GM12873 (cell line): ENCODE results near the gene TBC1D10A.

Source experiments
- CTCF ChIP-seq: IDR thresholded peaks from 2 replicates; pipeline ENCODE4 v1.5.1; 2012; ENCODE audit warnings: low read depth, mild to moderate bottlenecking, moderate library complexity, low read length, control low read depth; ENCODE audit not compliant: insufficient read depth; ENCODE audit errors: missing control alignments

The TBC1D10A gene

GRCh38 chr22:30326706-30327362, at the start of gene TBC1D10A:
TSS of gene TBC1D10A (minus strand) at chr22:30326941. CDS start at chr22:30326881, 60 bp downstream.
- TF ChIP-seq CTCF, result no peak

- TF ChIP-seq CTCF, result no peak
Observed at GRCh38 chr22:30375312-30375849, 48.6 kb upstream of the TBC1D10A start.

GRCh38 chr22:30373331-30374325, 46.9 kb upstream of the TBC1D10A start:
- no peak for TF ChIP-seq CTCF

GRCh38 chr22:30372915-30373314, 46.2 kb upstream of the TBC1D10A start:
- TF ChIP-seq CTCF, result no peak

GRCh38 chr22:30371981-30372380, 45.2 kb upstream of the TBC1D10A start:
- TF ChIP-seq CTCF, result no peak

- no peak for TF ChIP-seq CTCF
Observed at GRCh38 chr22:30371321-30371720, 44.6 kb upstream of the TBC1D10A start.
